PC-3 (cell line): Measurements from ENCODE around the gene VPS8. TPM values are rescaled to one million over a fixed set of nuclear protein-coding genes. Genes with fewer than 3 reads are reported as not detected.

Experiments
- ATAC-seq: fragments of 200-7000 bp; cut with Tn5 transposase; 2 replicates; pipeline ENCODE4 v1.9.1; 2020; ENCODE audit warnings: mild to moderate bottlenecking, moderate library complexity
- BruUV-seq: library from RNA; stranded (reverse); fragments of 400-500 nt; replicated peaks from 2 replicates; lab custom pipeline; 2021; lab: Mats Ljungman, UMichigan
- CTCF ChIA-PET: fragments of 300-600 bp; sonication (Branson Sonifier 250); formaldehyde crosslinking; loops from one replicate; lab custom pipeline; 2022; ENCODE audit warnings: antibody characterized with exemption; lab: Charles Lee
- POLR2A ChIA-PET: fragments of 300-600 bp; sonication (Branson Sonifier 250); formaldehyde crosslinking; loops from one replicate; lab custom pipeline; 2022; ENCODE audit warnings: antibody characterized with exemption; ENCODE audit not compliant: unreplicated experiment; lab: Charles Lee
- DNase-seq: peaks from one replicate; pipeline ENCODE4 v3.0.0-alpha.2; 2015
- H2AFZ ChIP-seq: fragments of 300-600 bp; sonication (generic); 2 replicates; pipeline ENCODE4 v1.6.0; 2016; ENCODE audit warnings: antibody characterized with exemption, low read length
- H3F3A ChIP-seq: fragments of 300-600 bp; sonication (generic); one replicate; pipeline ENCODE4 v1.6.0; 2017; ENCODE audit warnings: antibody characterized with exemption, low read length, control low read depth, mild to moderate bottlenecking; ENCODE audit not compliant: unreplicated experiment
- H3K27ac ChIP-seq: fragments of 300-600 bp; sonication (generic); 2 replicates; pipeline ENCODE4 v1.5.1; 2016; ENCODE audit warnings: mild to moderate bottlenecking, low read length
- H3K27me3 ChIP-seq: fragments of 300-600 bp; sonication (generic); 2 replicates; pipeline ENCODE4 v1.6.1; 2016; ENCODE audit warnings: low read length, mixed read lengths
- H3K36me3 ChIP-seq: fragments of 300-600 bp; sonication (generic); 2 replicates; pipeline ENCODE4 v1.6.1; 2016; ENCODE audit warnings: low read depth, mixed run types, low read length, mixed read lengths
- H3K4me1 ChIP-seq: fragments of 300-600 bp; sonication (generic); 2 replicates; pipeline ENCODE4 v1.5.1; 2016; ENCODE audit warnings: low read length; ENCODE audit not compliant: insufficient read depth
- H3K4me2 ChIP-seq: fragments of 300-600 bp; sonication (generic); 2 replicates; pipeline ENCODE4 v1.6.0; 2016; ENCODE audit warnings: low read length
- H3K4me3 ChIP-seq: fragments of 300-600 bp; sonication (generic); 2 replicates; pipeline ENCODE4 v1.5.1; 2016; ENCODE audit warnings: mild to moderate bottlenecking, low read length, mixed read lengths
- H3K79me2 ChIP-seq: fragments of 300-600 bp; sonication (generic); 2 replicates; pipeline ENCODE4 v1.6.1; 2017; ENCODE audit warnings: low read length, mixed read lengths
- H3K9ac ChIP-seq: fragments of 300-600 bp; sonication (generic); 2 replicates; pipeline ENCODE4 v1.6.0; 2016; ENCODE audit warnings: mild to moderate bottlenecking, low read length
- H3K9me2 ChIP-seq: fragments of 300-600 bp; sonication (generic); replicated peaks from 2 replicates; pipeline ENCODE4 v1.6.1; 2016; ENCODE audit warnings: mixed run types, low read length, mixed read lengths
- H3K9me3 ChIP-seq: fragments of 300-600 bp; sonication (generic); 2 replicates; pipeline ENCODE4 v1.6.1; 2016; ENCODE audit warnings: low read length, mixed read lengths
- H4K20me1 ChIP-seq: fragments of 300-600 bp; sonication (generic); 2 replicates; pipeline ENCODE4 v1.6.1; 2016; ENCODE audit warnings: low read length, mixed read lengths
- EZH2 ChIP-seq: fragments of 300-600 bp; sonication (generic); IDR thresholded peaks from one replicate; pipeline ENCODE4 v1.6.1; 2017; ENCODE audit warnings: antibody characterized with exemption, mild to moderate bottlenecking, low read length; ENCODE audit not compliant: unreplicated experiment
- EZH2phosphoT487 ChIP-seq: fragments of 300-600 bp; sonication (generic); IDR thresholded peaks from 2 replicates; pipeline ENCODE4 v1.6.1; 2018; ENCODE audit warnings: mild to moderate bottlenecking, antibody characterized with exemption, low read length, borderline replicate concordance
- intact Hi-C: fragments of 100-400 bp; cut with micrococcal nuclease; formaldehyde crosslinking; loops from 2 replicates; pipeline ENCODE4 v1.9.0; 2023
- total RNA-seq: library from RNA; depleted of rRNA; stranded (reverse); fragments of >200 nt; gene quantifications from 2 replicates; pipeline ENCODE4 v1.2.3, GENCODE V29; 2014
- TF ChIP-seq, protein P1 (sequence below): fragments of 300-600 bp; sonication (generic); conservative IDR thresholded peaks from 2 replicates; pipeline ENCODE4 v1.5.1; 2017; ENCODE audit warnings: antibody characterized with exemption, low read depth, mild to moderate bottlenecking, low read length

VPS8 gene
- total RNA-seq, 1 experiment from 2014 or later, result 38.0 TPM

DNA sequence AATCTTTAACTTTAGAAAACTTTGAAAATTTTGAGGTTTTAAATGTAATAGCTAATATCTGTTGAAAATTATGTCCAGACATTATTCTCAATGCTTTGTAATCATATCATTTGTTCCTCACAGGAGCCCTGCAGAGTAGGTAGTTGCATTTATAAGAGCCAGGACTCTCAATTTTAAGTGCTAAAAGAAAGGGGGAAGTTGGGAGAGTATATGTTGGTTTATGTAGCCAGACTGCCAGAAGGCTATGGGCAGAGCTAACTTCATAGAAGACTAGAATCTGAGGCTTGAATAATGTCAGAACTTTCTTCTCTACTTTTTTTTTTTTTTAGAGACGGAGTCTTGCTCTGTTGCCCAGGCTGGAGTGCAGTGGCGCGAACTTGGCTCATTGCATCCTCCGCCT lies 9.1 kb downstream of the VPS8 start:
- no peak for DNase-seq
- TF ChIP-seq EZH2 (no peak), EZH2phosphoT487 (no peak)
- TF ChIP-seq, protein P1, sequence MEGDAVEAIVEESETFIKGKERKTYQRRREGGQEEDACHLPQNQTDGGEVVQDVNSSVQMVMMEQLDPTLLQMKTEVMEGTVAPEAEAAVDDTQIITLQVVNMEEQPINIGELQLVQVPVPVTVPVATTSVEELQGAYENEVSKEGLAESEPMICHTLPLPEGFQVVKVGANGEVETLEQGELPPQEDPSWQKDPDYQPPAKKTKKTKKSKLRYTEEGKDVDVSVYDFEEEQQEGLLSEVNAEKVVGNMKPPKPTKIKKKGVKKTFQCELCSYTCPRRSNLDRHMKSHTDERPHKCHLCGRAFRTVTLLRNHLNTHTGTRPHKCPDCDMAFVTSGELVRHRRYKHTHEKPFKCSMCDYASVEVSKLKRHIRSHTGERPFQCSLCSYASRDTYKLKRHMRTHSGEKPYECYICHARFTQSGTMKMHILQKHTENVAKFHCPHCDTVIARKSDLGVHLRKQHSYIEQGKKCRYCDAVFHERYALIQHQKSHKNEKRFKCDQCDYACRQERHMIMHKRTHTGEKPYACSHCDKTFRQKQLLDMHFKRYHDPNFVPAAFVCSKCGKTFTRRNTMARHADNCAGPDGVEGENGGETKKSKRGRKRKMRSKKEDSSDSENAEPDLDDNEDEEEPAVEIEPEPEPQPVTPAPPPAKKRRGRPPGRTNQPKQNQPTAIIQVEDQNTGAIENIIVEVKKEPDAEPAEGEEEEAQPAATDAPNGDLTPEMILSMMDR, result no peak
- H3K27me3 ChIP-seq, result no peaks in the 10 kb centered on the region
- ATAC-seq, result no peak
- H3K9me2 ChIP-seq, result no peaks in the 10 kb centered on the region
- BruUV-seq, result no TSS peak
- no peak overlapping the region for H3K4me3 ChIP-seq
- no peaks in the 10 kb centered on the region for H3F3A ChIP-seq
- POLR2A ChIA-PET, result no interaction called here
- H3K4me2 ChIP-seq, result no peak overlapping the region
- H3K4me1 ChIP-seq, result peaks cover 6% of the 10 kb centered on the region; the same call in 1 of the 2 replicates
- no peaks in the 10 kb centered on the region for H3K9me3 ChIP-seq
- no peak overlapping the region for H2AFZ ChIP-seq
- no peaks in the 10 kb centered on the region for H4K20me1 ChIP-seq
- H3K79me2 ChIP-seq, result peaks cover 5% of the 10 kb centered on the region; the same call in 1 of the 2 replicates
- intact Hi-C loops, result no loop called here
- CTCF ChIA-PET, result no interaction called here
- H3K27ac ChIP-seq, result no peak overlapping the region
- H3K9ac ChIP-seq, result no peak overlapping the region
- 0 out of 2 replicates have a peak, but pooled peaks cover 2% of the 10 kb centered on the region for H3K36me3 ChIP-seq

DNA sequence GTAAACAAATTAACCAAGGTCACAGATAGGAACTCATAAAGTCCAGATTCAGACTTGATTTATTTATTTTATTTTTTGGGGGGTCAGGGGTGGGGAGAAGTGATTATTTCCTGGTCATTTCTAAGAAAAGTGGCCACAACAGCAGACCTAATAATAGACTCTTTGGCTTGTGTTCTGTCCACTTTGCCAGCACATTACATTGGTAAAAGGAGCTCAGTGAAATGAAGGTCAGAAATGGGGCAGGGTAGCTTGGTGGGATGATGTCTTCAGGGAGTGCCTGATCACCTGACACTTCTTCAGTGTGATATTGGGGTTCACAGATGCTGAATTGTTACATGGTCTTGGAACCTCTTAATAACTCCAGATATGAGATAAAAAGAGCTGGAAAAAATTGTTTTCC lies 10.1 kb downstream of the VPS8 start:
- no peak for DNase-seq
- H3K27me3 ChIP-seq, result no peaks in the 10 kb centered on the region
- H3K9me2 ChIP-seq, result no peaks in the 10 kb centered on the region
- H3K4me3 ChIP-seq, result no peak overlapping the region
- no peaks in the 10 kb centered on the region; the same call in 1 of the 2 replicates for H3K36me3 ChIP-seq
- BruUV-seq, result no TSS peak
- no peak overlapping the region for H2AFZ ChIP-seq
- intact Hi-C loops, result no loop called here
- TF ChIP-seq, protein P1, result no peak
- TF ChIP-seq EZH2phosphoT487 (no peak), EZH2 (no peak)
- H3K79me2 ChIP-seq, result peaks cover 5% of the 10 kb centered on the region; the same call in 1 of the 2 replicates
- H3K4me1 ChIP-seq, result no peaks in the 10 kb centered on the region
- ChIA-PET CTCF (no interaction called here), POLR2A (interaction anchor here (0.5 kb wide), 1 partner anchor 637 kb away, joined by 4 read pairs; no protein-coding TSS in a partner anchor)
- H3K4me2 ChIP-seq, result no peak overlapping the region
- no peaks in the 10 kb centered on the region for H3F3A ChIP-seq
- no peaks in the 10 kb centered on the region for H3K9me3 ChIP-seq
- H3K9ac ChIP-seq, result no peak overlapping the region
- no peak overlapping the region for H3K27ac ChIP-seq
- no peaks in the 10 kb centered on the region for H4K20me1 ChIP-seq
- no peak for ATAC-seq

DNA sequence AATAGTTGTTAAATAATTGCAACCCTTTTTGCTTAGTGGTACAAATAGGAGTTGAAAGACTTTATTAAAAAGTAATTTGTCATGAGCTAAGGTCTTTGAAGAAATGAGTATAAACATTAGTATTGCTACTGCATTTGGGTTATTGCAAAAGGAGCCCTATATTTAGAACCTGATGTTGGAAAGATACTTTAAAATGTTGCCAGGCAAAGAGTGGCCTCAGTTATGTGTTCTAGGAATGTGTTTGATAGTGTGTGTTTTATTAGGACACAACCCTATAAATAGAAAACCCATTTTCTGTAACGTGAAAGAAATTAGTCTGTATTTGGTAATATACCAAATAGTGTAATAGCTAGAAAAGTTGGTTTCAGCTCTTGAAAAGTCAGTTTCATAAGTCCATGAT lies 10.7 kb downstream of the VPS8 start:
- no peak for DNase-seq
- TF ChIP-seq, protein P1, result no peak
- TF ChIP-seq EZH2 (no peak), EZH2phosphoT487 (no peak)
- no TSS peak for BruUV-seq
- intact Hi-C loops, result no loop called here
- Histone ChIP-seq H3K4me3 (no peak overlapping the region), H4K20me1 (no peaks in the 10 kb centered on the region), H3K9me2 (no peaks in the 10 kb centered on the region), H3K27me3 (no peaks in the 10 kb centered on the region), H3K36me3 (no peaks in the 10 kb centered on the region; the same call in 1 of the 2 replicates), H3K79me2 (peaks cover 3% of the 10 kb centered on the region; the same call in 1 of the 2 replicates), H2AFZ (no peak overlapping the region), H3K4me1 (no peaks in the 10 kb centered on the region), H3K9me3 (no peaks in the 10 kb centered on the region), H3K9ac (no peak overlapping the region), H3K4me2 (no peak overlapping the region), H3F3A (no peaks in the 10 kb centered on the region), H3K27ac (no peak overlapping the region)
- POLR2A ChIA-PET, result interaction anchor here (0.5 kb wide), 1 partner anchor 637 kb away, joined by 4 read pairs; no protein-coding TSS in a partner anchor
- no peak for ATAC-seq
- CTCF ChIA-PET, result no interaction called here
